ENCODE results near the gene TMEM168.
"Not testable (repeated sequence)": the region's sequence is repeated elsewhere in the genome, so short reads cannot be mapped to it uniquely, and the experiment has no call there.

Gene TMEM168

DNA sequence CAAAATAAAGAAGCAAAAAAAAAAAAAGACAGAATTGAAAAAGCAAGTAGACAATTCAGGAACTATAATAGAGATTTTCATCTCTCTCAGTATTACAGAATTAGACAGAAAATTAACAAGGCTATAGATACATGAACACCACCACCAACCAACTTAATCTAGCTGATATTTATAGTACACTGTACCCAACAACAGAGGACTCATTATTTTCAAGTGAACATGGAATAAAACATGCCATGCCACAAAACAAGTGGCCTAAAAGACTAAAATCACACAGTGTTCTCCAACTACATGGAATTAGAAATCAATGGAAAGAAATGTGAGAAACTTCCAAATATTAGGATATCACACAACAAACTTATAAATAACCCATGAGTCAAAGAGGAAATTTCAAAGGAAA is 9.1 kb downstream of the TMEM168 start:
- DNase-seq = no peak

DNA sequence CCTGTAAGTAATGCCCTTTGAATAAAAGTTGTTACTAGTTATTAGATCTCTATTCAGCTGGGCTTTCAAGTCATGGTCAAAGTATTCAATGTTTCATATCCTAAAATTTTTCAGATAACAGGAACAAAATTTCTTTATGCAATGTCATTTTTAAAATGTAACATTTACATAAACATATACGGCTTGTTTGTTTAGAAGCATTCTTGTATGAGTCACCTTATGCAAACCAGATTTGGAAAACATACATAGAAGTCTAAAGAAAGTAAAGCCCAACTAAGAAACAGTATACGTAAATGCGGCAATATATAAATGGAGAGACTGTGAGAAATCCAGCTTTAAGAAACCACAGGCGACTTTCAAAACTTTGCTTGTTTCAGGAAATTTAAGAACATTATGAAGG is 10.5 kb downstream of the TMEM168 start:
- DNase-seq = no peak

DNA sequence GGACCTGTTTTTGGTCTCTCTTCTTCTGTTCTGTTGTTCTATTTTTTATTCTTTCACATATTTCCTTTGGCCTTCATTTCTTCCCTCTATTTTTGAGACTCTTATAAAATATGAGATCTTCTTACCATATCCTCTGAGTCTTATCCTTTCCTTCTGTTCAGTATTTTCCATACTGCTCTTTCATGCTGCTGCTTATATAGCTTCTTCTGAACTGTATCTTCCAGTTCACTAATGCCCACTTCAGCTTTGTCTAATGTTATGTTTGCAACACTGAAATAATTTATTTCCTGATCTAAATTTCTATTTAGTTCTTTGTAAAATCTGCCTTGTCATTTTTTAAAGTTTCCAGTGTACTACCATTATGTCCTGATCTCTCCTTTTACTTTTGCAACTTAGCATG is 12.8 kb downstream of the TMEM168 start:
- DNase-seq = no peak

DNA sequence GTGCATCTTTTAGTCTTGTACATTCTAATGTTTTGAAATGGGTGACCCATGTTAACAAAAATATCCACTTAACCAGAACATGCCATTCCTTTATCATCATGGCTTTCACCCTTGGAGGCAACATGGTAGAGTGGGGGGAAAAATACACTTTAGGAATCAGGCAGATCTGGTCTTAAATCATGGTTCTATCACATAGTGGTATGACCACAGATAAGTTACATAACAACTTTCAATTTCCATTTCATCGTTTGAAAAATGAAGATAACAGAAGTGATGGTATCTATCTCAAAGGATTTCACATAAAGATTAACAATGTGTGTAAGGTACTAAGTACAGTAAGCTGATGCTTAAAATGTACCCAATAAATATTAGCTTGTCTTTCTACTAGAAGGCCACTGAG is 19.0 kb downstream of the TMEM168 start:
- no peak for DNase-seq

DNA sequence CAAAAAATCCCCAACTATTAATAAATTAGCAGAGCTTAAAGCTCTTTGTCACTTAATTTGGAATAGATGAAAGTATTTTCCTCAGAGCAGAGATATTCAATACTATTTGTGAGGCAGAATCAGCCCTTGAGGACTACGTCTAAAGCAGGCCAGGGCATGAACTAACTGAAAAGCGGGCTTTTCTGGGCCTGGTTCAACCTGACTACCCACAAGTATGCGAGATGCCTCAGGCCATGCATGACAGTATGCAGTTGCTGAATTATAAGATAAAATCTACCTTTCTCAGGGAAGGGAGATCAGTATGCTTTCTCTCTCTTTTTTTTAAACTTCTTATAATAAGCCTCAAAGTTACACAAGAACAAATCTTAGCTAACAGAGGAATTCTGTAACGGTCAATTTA is 20.1 kb downstream of the TMEM168 start:
- DNase-seq = no peak

DNA sequence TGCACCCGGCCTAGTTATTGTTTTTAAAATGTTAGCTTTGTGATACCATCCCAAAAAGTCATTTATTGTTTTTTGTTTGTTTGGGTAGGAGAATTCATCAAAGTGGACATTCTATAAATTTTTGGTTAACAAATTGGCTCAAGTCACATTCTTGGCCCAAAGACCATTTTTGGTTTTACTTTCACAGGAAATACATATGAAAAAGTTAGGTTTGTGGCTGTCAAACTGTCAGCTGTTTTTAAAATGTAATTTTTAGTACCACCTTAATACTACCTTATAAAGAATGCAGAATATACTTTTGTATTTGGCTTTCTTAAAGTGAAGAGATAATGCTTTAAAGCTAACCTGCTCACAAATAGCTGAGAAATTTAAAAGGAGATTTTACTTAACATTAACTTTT is 25.1 kb downstream of the TMEM168 start:
- DNase-seq = no peak

DNA sequence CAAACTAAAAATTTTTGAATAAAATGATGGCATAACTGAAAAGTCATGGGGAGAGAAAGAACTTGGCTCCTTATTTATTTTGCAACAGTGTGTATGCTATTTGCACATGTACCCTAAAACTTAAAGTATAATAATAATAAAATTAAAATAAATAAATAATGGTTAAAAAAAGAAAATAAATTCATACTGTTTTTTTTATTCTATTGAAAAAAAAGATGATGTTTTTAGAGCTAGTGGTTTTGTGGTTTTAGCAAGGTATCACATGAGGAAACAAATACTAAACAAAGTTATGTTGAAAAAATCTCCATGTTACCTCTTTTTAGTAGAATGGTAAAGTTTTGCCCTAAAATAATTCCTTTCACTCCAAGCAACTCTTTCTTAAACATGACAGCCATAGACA is 26.2 kb downstream of the TMEM168 start:
- DNase-seq = no peak

DNA sequence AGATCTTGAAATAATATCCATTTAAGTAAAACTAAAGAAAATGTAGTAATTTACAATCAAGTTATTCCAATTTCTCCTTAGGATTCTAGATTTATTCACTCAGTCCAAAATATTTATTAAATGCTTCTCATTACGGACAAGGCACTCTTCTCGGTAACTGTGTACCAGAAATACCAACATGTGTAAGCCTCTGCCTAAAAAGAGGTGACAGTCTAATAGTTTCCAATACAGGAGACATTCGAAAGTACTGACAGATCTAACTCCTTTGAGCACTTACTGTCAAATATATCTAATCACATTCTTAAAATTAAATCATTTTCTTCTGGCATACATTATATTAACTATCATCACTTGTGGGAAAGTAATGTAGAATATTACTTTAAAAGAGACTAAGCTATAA is 26.9 kb downstream of the TMEM168 start:
- DNase-seq = no peak

DNA sequence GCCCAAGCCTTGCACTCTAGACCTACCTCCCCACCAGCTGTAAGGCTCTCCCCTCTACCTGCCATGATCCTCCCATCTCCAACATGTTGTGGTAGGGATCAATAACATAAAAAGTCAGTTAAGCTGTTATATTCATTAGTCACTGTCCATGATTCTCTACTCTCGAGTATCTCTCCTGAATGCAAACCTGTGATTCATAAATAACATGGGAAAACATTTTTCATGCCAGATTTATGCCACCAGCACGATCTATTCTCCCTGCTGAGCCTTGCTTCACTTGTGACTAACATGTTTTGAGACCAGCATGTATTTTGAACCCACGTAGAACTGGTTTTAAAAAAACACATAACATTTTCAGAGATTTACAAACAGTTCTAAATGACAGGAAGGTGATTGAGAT is 30.3 kb downstream of the TMEM168 start:
- no peak for DNase-seq

DNA sequence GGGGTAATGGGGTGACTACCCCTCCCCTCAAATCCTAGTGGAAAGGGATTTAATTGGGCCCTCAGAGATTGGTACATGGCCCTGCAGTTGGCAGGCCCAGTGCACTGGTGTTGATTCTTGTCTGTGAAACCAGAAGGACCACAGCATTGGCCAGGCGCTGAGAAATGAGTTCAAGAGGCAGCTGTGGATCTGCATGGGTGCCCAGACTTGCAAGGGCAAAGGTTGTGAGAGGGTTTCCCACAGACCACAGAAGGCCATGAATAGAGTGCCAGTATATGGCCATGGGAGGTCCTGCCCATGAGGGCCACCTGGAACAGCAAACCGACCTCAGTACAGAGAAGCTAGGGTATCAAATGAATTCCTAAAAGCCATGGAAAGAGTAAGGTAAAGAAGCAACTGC is 32.9 kb downstream of the TMEM168 start:
- DNase-seq = no peak

DNA sequence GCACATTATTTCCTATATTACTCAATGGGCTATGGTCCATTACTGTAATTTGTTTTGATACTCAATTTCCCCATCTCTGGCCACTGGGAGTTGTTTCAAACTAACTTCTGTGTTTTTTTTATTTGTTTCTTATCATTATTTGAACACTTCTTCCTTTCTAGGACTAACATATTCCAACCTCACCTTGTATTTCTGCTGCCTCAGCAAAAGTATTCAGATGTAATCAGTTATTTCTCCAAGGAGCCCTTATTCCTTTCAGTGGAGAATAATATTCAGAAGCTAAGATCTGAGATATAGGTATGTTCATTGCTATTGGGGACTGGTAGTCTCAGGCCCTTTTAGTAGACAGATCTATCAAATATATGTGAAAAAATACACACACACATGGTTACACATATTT is 36.9 kb downstream of the TMEM168 start:
- DNase-seq = no peak

DNA sequence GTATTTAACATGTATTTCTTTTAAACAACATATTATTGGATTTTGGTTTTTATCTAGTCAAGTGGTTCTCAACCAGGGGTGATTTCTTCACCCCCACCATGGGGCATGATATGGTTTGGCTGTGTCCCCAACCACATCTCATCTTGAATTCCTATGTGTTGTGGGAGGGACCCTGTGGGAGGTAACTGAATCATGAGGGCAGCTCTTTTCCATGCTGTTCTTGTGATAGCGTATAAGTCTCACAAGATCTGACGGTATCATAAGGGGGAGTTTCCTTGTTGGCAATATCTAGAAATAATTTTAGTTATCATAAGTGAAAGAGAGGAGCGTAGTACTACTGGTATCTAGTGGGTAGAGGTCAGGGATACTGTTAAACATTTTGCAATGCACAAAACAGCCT is 37.6 kb downstream of the TMEM168 start:
- no peak for DNase-seq

DNA sequence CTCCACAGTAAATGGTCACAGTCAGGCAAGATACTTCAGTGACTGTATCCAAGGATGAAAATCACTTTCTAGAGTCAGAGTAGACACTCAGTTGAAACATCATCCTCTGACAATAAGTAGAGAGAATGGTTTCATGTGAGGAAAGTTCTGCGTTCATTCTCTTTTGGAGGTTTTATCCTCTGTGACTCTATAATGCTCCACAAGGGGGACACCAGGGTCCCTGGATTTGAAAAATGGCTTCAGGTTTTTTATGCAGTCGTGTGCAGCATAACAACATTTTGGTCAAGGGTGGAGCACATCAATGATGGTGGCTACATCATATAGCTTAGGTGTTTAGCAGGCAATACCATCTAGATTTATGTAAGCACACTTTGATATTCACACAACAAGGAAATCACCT is 40.4 kb downstream of the TMEM168 start:
- no peak for DNase-seq

DNA sequence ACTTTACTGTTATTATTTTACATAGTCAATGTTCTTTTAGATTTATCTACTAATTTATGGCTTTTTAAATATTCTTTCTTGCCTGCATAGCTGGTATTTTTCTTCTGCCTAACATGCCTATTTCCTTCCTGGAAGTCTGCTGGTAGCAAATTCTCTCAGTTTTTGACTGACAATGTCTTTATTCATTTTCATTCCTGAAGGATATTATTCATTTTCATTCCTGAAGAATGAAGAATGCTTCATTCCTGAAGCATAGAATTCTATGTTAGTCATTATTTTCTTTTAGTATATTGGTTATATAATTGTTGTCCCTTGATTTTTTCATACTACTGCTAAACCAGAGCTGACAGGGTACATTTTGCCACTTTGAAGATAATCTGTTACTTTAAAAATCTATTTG is 41.8 kb downstream of the TMEM168 start:
- no peak for DNase-seq

DNA sequence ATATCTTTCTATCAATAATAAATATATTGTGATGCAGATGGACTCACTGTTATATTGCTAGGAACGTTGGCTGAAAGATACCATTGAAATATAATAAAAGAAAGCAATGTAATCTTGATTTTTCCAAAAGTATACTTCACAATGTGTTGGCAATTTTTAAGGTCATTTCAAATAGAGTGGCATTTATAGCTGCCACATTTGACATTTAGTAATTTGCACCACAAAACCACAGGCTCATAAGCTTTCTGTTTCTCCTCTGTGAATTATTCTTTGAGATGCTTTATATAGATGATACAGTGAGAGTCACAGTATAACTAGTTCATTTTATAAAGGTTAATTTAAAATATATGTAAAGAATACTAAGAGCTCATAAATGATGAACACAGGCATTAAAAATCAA is 44.6 kb downstream of the TMEM168 start:
- no peak for DNase-seq

DNA sequence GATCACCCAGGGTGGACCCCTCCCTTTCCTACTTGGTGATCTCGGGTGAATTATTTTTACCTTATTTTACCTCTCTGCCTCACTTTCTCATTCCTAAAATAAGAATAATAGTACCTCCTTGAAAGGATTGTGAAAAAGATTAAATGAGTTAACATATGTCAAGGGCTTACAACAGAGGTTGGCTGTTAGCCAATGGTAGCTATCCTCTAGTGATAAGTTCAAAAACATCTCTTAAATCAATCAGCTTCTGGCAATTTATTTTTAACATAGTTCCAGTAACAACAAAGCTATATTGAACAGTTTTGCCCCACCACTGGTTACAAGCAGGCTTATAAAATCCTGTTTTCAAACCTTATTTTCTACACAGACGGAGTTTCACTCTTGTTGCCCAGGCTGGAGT is 45.4 kb downstream of the TMEM168 start:
- DNase-seq = no peak

DNA sequence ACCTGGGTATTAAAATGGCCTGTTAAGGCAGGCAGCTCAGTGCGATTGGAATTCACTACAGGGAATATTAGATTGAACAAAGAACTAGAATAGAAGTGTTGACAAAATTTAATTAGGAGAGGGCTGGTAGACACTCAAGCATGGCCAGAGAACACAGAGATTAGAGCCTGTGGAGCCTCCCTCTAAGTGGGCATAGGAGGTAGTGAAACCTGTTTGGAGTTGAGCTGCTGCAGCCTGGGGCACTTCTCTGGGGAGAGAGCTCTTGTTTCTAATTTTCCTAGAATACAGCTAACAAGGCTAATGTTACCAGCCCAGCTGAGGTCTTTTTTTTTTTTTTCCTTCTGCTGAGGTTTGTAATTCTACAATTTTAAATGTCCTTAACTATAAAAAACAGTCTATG is 46.4 kb downstream of the TMEM168 start:
- DNase-seq = no peak

DNA sequence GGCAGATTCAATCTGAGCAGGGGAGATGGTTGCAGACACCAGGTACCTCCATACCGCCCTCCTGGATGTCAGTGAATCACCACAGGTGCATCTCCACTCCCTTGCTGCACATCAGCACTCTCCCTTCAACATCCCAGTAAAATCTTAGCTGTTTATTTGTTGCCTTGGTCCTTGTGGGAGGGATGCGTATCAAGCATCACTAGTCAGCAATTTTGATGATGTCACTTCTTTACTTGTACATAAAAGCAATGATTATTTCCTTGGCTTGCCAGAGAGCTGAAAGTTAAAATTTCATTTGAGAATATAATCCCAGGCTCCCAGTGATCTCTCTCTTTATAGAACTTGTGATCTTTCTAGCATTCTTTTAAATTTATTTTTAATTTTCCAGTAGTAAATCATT is 49.5 kb downstream of the TMEM168 start:
- DNase-seq = no peak

DNA sequence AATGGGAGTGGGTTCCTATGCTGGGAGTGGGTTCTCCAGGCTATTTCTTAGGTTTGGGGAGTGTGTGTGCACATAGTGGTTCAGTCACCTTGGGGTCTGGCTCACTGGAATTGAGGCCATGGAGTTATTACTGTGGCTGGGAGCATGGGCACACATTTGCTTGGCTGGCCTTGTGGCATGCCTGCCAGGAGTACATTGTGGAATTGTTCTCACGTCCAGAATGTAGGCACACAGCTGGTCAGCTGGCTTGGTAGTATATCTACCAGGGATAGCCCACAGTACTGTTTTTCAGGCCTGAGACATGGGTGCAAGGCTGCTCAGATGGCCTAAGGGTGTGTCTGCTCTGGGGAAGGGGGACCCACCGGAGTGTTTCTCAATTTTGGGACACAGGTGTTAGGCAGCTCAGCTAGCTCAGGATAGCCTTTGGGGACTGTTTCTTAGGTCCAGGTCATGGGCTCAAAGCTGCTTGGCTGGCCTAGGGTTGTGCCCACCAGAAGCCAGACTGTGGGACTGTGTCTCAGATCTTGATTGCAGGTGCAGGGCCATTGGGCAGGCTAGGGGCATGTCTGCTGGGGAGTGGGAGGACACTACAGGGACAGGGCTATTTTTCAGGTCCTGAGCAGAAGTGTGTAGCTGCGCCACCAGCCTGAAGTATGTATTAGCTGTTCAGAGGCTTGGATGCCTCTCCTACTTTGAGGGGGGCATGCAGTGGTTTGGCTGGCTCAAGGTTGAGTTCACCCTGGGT is 50.6 kb downstream of the TMEM168 start:
- no peak for DNase-seq

DNA sequence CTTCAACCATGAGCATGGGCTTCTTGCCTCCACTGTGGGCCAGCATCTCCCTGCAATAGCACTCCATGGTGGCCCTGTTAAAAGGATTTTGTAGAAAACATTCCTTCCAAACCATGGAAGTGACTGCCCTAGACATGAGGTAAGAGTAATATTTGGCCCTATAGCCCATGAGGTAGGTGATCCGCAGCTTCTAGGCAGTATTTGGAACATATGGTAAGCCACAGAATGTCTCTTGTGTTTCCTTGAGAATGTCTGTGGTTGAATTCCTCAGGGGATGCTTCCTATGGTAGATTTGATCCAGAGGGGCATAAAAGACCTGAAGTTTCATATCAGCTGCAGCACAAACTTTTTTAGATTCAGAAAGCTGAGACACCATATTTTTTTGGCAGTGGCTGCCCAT is 54.9 kb downstream of the TMEM168 start:
- no peak for DNase-seq

DNA sequence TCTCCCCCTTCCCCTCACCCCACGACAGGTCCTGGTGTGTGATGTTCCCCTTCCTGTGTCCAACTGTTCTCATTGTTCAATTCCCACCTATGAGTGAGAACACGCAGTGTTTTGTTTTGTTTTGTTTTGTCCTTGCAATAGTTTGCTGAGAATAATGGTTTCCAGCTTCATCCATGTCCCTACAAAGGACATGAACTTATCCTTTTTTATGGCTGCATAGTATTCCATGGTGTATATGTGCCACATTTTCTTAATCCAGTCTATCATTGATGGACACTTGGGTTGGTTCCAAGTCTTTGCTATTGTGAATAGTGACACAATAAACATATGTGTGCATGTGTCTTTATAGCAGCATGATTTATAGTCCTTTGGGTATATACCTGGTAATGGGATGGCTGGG is 58.9 kb downstream of the TMEM168 start:
- DNase-seq = not testable (repeated sequence)

DNA sequence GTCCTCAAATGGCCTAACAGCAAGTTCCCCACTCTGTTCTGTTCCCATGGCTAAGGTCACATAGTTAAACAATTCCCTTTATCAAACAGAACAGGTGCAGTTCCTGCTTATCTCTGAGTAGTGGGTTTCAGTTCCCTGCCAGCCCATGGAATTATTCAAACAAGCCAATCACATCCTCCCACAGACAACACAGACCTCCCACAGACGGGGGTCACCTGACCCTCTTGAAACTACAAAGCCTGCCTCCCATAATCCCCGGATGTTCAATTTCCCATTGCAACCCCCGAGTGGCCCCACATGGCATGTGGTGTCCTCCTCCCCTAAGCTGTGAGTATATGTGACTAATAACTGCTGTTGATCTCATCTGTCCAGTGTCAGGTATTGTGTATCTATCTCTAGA is 64.1 kb downstream of the TMEM168 start:
- DNase-seq = no peak

DNA sequence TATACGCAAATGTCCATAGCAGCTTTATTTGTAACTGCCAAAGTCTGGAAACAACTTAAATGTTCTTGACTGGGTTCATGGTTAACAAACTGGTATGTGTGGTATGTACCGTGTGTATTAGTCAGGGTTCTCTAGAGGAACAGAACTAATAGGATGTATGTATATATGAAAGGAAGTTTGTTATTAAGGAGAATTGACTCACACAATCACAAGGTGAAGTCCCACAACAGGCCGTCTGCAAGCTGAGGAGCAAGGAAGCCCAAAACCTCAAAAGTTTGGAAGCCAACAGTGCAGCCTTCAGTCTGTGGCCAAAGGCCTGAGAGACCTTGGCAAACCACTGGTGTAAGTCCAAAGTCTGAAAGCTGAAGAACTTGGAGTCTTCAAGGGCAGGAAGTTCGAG is 66.8 kb downstream of the TMEM168 start:
- DNase-seq = no peak

DNA sequence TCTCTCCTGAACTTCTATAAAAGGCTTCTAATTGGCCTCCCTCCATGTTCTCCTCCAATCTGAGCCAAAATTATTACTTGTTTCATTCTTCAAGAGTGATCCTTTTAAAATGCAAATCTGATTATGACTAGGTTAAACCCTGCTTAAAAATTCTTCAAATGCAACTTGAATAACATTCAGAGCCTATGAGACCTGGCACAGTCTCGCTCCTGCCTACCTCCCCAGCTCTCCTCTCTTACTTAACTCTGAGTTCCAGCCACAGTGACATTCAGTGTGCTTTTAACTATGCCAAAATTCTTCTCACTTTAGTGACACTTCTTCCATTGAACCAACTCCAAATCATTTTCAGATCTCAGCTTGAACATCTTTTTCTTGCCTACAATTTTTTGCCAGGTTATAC is 68.8 kb downstream of the TMEM168 start:
- DNase-seq = no peak

DNA sequence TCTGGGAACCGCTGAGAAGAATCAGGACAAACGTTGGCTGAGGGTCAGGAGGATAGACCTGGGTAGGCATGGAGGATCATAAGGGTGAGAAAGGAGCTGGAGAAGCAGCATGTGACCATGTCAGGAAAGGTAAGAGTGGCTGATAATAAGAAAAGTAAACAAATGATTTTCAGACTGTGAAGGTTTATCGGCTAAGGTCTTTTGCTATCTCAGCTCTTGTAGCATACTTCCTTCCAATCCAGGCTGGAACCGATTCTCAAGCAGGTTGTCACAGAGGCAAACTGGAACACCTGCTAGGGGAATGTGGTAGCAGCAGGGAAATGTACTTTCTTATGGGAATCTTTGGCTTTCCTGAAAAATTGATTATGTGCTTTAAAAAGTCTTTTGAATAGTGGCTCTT is 74.7 kb downstream of the TMEM168 start:
- DNase-seq = no peak

DNA sequence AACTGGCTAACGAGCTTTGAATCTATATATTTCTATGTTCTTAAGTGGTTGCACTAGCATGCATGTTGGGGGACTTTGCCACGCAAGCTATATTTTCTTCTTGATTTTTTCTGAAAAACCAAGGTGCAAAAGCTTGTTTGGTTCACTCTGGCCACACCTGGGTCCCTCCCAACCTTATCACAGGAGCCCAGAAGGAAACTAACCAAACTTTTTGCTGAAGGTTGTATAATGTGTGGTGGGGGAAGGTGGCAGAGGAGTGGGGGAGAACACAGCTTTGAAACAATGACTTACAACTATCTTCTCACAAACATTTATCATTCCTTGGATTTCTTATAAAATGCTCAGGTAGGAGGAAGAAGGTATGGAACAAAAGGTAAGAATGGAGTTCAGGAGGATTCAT is 75.3 kb downstream of the TMEM168 start:
- no peak for DNase-seq
